NT2/D1 (cell line): ENCODE data around the gene KLF4.

Experiments used
- SUZ12 ChIP-seq: IDR thresholded peaks from 2 replicates; pipeline ENCODE4 v1.6.1; 2011; ENCODE audit not compliant: insufficient read length, insufficient read depth; ENCODE audit errors: extremely low read depth
- YY1 ChIP-seq: IDR thresholded peaks from 2 replicates; pipeline ENCODE4 v1.6.1; 2011; ENCODE audit not compliant: insufficient read length, insufficient read depth
- ZNF274 ChIP-seq: IDR thresholded peaks from 2 replicates; pipeline ENCODE4 v1.6.1; 2011; ENCODE audit warnings: mild to moderate bottlenecking, low read depth, low read length

- TF ChIP-seq YY1 (no peak), SUZ12 (no peak), ZNF274 (no peak)
Measured at GRCh38 chr9:107528686-107529085, 39.1 kb upstream of the KLF4 start.
